PC-3 (cell line): Measurements from ENCODE around the gene PYGO2. TPM values are rescaled to one million over a fixed set of nuclear protein-coding genes. Genes with fewer than 3 reads are reported as not detected.

Experiments
- ATAC-seq: fragments of 200-7000 bp; cut with Tn5 transposase; 2 replicates; pipeline ENCODE4 v1.9.1; 2020; ENCODE audit warnings: mild to moderate bottlenecking, moderate library complexity
- BruUV-seq: library from RNA; stranded (reverse); fragments of 400-500 nt; replicated peaks from 2 replicates; lab custom pipeline; 2021; lab: Mats Ljungman, UMichigan
- CTCF ChIA-PET: fragments of 300-600 bp; sonication (Branson Sonifier 250); formaldehyde crosslinking; loops from one replicate; lab custom pipeline; 2022; ENCODE audit warnings: antibody characterized with exemption; lab: Charles Lee
- POLR2A ChIA-PET: fragments of 300-600 bp; sonication (Branson Sonifier 250); formaldehyde crosslinking; loops from one replicate; lab custom pipeline; 2022; ENCODE audit warnings: antibody characterized with exemption; ENCODE audit not compliant: unreplicated experiment; lab: Charles Lee
- DNase-seq: peaks from one replicate; pipeline ENCODE4 v3.0.0-alpha.2; 2015
- H2AFZ ChIP-seq: fragments of 300-600 bp; sonication (generic); 2 replicates; pipeline ENCODE4 v1.6.0; 2016; ENCODE audit warnings: antibody characterized with exemption, low read length
- H3F3A ChIP-seq: fragments of 300-600 bp; sonication (generic); one replicate; pipeline ENCODE4 v1.6.0; 2017; ENCODE audit warnings: antibody characterized with exemption, low read length, control low read depth, mild to moderate bottlenecking; ENCODE audit not compliant: unreplicated experiment
- H3K27ac ChIP-seq: fragments of 300-600 bp; sonication (generic); 2 replicates; pipeline ENCODE4 v1.5.1; 2016; ENCODE audit warnings: mild to moderate bottlenecking, low read length
- H3K27me3 ChIP-seq: fragments of 300-600 bp; sonication (generic); 2 replicates; pipeline ENCODE4 v1.6.1; 2016; ENCODE audit warnings: low read length, mixed read lengths
- H3K36me3 ChIP-seq: fragments of 300-600 bp; sonication (generic); 2 replicates; pipeline ENCODE4 v1.6.1; 2016; ENCODE audit warnings: low read depth, mixed run types, low read length, mixed read lengths
- H3K4me1 ChIP-seq: fragments of 300-600 bp; sonication (generic); 2 replicates; pipeline ENCODE4 v1.5.1; 2016; ENCODE audit warnings: low read length; ENCODE audit not compliant: insufficient read depth
- H3K4me2 ChIP-seq: fragments of 300-600 bp; sonication (generic); 2 replicates; pipeline ENCODE4 v1.6.0; 2016; ENCODE audit warnings: low read length
- H3K4me3 ChIP-seq: fragments of 300-600 bp; sonication (generic); 2 replicates; pipeline ENCODE4 v1.5.1; 2016; ENCODE audit warnings: mild to moderate bottlenecking, low read length, mixed read lengths
- H3K79me2 ChIP-seq: fragments of 300-600 bp; sonication (generic); 2 replicates; pipeline ENCODE4 v1.6.1; 2017; ENCODE audit warnings: low read length, mixed read lengths
- H3K9ac ChIP-seq: fragments of 300-600 bp; sonication (generic); 2 replicates; pipeline ENCODE4 v1.6.0; 2016; ENCODE audit warnings: mild to moderate bottlenecking, low read length
- H3K9me2 ChIP-seq: fragments of 300-600 bp; sonication (generic); replicated peaks from 2 replicates; pipeline ENCODE4 v1.6.1; 2016; ENCODE audit warnings: mixed run types, low read length, mixed read lengths
- H3K9me3 ChIP-seq: fragments of 300-600 bp; sonication (generic); 2 replicates; pipeline ENCODE4 v1.6.1; 2016; ENCODE audit warnings: low read length, mixed read lengths
- H4K20me1 ChIP-seq: fragments of 300-600 bp; sonication (generic); 2 replicates; pipeline ENCODE4 v1.6.1; 2016; ENCODE audit warnings: low read length, mixed read lengths
- EZH2 ChIP-seq: fragments of 300-600 bp; sonication (generic); IDR thresholded peaks from one replicate; pipeline ENCODE4 v1.6.1; 2017; ENCODE audit warnings: antibody characterized with exemption, mild to moderate bottlenecking, low read length; ENCODE audit not compliant: unreplicated experiment
- EZH2phosphoT487 ChIP-seq: fragments of 300-600 bp; sonication (generic); IDR thresholded peaks from 2 replicates; pipeline ENCODE4 v1.6.1; 2018; ENCODE audit warnings: mild to moderate bottlenecking, antibody characterized with exemption, low read length, borderline replicate concordance
- intact Hi-C: fragments of 100-400 bp; cut with micrococcal nuclease; formaldehyde crosslinking; loops from 2 replicates; pipeline ENCODE4 v1.9.0; 2023
- total RNA-seq: library from RNA; depleted of rRNA; stranded (reverse); fragments of >200 nt; gene quantifications from 2 replicates; pipeline ENCODE4 v1.2.3, GENCODE V29; 2014
- TF ChIP-seq, protein P1 (sequence below): fragments of 300-600 bp; sonication (generic); conservative IDR thresholded peaks from 2 replicates; pipeline ENCODE4 v1.5.1; 2017; ENCODE audit warnings: antibody characterized with exemption, low read depth, mild to moderate bottlenecking, low read length

PYGO2 gene
- total RNA-seq, 1 experiment from 2014 or later = 41.7 TPM

- DNase-seq (no peak), ATAC-seq (no peak)
- Histone ChIP-seq H3K27me3 (no peaks in the 10 kb centered on the region), H4K20me1 (no peaks in the 10 kb centered on the region), H3K36me3 (peaks cover 15% of the 10 kb centered on the region; the same call in 1 of the 2 replicates), H3K9me3 (no peaks in the 10 kb centered on the region), H3K9me2 (no peaks in the 10 kb centered on the region), H3F3A (no peaks in the 10 kb centered on the region), H3K79me2 (no peaks in the 10 kb centered on the region), H3K4me3 (no peak overlapping the region), H3K4me2 (no peak overlapping the region), H3K9ac (no peak overlapping the region), H2AFZ (no peak overlapping the region), H3K27ac (no peak overlapping the region), H3K4me1 (no peaks in the 10 kb centered on the region)
- CTCF ChIA-PET = no interaction called here
- intact Hi-C loops = no loop called here
- BruUV-seq = no TSS peak
- TF ChIP-seq EZH2 = no peak
- TF ChIP-seq, protein P1, sequence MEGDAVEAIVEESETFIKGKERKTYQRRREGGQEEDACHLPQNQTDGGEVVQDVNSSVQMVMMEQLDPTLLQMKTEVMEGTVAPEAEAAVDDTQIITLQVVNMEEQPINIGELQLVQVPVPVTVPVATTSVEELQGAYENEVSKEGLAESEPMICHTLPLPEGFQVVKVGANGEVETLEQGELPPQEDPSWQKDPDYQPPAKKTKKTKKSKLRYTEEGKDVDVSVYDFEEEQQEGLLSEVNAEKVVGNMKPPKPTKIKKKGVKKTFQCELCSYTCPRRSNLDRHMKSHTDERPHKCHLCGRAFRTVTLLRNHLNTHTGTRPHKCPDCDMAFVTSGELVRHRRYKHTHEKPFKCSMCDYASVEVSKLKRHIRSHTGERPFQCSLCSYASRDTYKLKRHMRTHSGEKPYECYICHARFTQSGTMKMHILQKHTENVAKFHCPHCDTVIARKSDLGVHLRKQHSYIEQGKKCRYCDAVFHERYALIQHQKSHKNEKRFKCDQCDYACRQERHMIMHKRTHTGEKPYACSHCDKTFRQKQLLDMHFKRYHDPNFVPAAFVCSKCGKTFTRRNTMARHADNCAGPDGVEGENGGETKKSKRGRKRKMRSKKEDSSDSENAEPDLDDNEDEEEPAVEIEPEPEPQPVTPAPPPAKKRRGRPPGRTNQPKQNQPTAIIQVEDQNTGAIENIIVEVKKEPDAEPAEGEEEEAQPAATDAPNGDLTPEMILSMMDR = no peak
- no peak for TF ChIP-seq EZH2phosphoT487
- POLR2A ChIA-PET = no interaction called here
Measured at GRCh38 chr1:154925335-154926170, 36.0 kb downstream of the PYGO2 start.

DNA sequence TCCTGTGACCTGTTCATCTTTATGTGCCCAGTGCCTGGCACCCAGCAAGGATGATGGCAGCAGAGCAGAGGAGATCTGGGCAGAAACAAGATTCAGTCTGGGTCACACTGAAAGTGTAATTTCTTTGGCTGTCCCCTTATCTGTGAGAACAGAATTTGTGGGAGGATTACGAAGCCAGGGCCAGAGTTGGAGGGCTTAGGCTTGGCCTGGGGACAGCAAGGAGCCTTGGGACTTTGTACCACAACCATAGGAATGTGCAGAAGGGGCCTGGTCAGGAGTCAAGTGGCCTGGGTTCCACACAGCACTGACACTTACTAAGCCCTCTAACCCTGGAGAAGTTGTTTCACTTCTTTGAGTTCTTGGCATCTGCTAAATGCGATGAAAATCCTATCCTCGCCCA is 37.9 kb downstream of the PYGO2 start:
- POLR2A ChIA-PET = no interaction called here
- no TSS peak for BruUV-seq

More for the DNA sequence above, 37.9 kb downstream of the PYGO2 start:
- Histone ChIP-seq H3K4me2 (no peak overlapping the region), H4K20me1 (no peaks in the 10 kb centered on the region), H3K9ac (no peak overlapping the region), H3K27me3 (no peaks in the 10 kb centered on the region), H3K4me3 (no peak overlapping the region), H3K79me2 (no peaks in the 10 kb centered on the region), H3F3A (no peaks in the 10 kb centered on the region), H3K9me2 (no peaks in the 10 kb centered on the region), H3K4me1 (no peaks in the 10 kb centered on the region), H3K27ac (no peak overlapping the region), H3K36me3 (peaks cover 12% of the 10 kb centered on the region; the same call in 1 of the 2 replicates), H3K9me3 (no peaks in the 10 kb centered on the region), H2AFZ (no peak overlapping the region)
- CTCF ChIA-PET = no interaction called here
- intact Hi-C loops = no loop called here
- TF ChIP-seq, protein P1 = no peak
- TF ChIP-seq EZH2 = no peak
- TF ChIP-seq EZH2phosphoT487 = no peak
- no peak for ATAC-seq
- DNase-seq = no peak
